GM13976 (cell line): Measurements from ENCODE around the gene SLC15A2.

Experiments used
- DNase-seq: peaks from one replicate; pipeline ENCODE4 v3.0.0; 2012; ENCODE audit warnings: low spot score
- in situ Hi-C: fragments of 300-500 bp; cut with MboI; formaldehyde crosslinking; loops from one replicate; pipeline ENCODE4 v1.12.0; 2022; ENCODE audit warnings: low sequenced_read_pairs, mixed read lengths, inconsistent platforms; ENCODE audit not compliant: unreplicated experiment
- TF ChIP-seq, protein P1 (sequence below): IDR thresholded peaks from 2 replicates; pipeline ENCODE4 v1.5.1; 2012; ENCODE audit warnings: borderline replicate concordance, mild to moderate bottlenecking; ENCODE audit not compliant: insufficient read depth; ENCODE audit errors: extremely low read depth, missing control alignments, control extremely low read depth

Gene SLC15A2

DNA sequence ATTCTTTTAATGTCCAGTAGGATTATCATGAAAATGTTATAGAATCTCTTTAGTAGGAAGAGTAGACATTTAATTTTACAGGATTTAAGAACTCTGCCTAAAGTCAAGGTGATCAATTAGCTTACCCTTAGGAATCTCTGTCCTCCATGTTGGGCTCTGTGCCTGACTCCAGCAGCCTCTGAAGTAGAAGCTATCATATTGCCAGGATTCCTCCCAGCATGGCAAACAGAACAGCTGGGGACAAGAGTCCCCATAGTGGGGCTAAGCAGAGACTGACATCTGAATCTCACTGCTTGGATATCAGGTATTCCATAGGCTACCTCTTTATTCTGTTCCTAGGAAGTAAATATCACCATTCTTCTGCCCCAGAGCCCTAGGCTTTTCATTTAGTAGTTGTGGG lies 1.5 kb downstream of the SLC15A2 start:
- in situ Hi-C loops: no loop called here
- no peak for DNase-seq
- TF ChIP-seq, protein P1, sequence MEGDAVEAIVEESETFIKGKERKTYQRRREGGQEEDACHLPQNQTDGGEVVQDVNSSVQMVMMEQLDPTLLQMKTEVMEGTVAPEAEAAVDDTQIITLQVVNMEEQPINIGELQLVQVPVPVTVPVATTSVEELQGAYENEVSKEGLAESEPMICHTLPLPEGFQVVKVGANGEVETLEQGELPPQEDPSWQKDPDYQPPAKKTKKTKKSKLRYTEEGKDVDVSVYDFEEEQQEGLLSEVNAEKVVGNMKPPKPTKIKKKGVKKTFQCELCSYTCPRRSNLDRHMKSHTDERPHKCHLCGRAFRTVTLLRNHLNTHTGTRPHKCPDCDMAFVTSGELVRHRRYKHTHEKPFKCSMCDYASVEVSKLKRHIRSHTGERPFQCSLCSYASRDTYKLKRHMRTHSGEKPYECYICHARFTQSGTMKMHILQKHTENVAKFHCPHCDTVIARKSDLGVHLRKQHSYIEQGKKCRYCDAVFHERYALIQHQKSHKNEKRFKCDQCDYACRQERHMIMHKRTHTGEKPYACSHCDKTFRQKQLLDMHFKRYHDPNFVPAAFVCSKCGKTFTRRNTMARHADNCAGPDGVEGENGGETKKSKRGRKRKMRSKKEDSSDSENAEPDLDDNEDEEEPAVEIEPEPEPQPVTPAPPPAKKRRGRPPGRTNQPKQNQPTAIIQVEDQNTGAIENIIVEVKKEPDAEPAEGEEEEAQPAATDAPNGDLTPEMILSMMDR: no peak

DNA sequence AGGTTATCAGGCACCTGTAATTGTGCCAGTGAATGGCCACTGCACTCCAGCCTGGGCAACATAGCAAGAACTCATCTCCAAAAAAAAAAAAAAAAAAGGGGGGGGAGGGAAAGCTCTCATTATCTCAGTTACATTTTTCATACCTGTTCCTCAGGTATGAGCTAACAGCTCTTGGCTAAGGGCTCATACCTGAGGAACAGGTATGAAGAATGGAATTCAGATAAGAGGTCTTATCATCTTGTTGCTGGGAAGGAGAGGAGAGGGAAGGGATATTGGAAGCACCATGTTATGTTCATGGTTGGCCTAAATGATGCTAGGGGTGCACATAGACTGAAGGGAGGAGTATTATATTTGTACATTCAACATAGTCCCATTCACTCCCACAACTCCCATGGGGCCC lies 2.6 kb downstream of the SLC15A2 start:
- no peak for DNase-seq
- TF ChIP-seq, protein P1: no peak
- in situ Hi-C loops: no loop called here

DNA sequence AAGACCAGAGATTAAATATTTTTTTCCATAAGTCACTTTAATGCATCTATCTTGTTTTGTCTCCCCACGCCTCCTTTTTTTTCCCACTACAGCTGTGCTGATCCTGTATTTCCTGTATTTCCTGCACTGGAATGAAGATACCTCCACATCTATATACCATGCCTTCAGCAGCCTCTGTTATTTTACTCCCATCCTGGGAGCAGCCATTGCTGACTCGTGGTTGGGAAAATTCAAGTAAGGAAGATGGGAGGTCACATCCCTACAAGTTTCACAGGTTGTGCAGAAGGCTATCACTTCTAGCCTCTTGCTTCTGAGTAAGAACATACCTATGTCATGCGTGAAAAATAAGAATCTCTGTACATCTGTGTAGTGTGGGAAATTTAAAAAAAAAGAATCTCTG lies 3.1 kb downstream of the SLC15A2 start:
- TF ChIP-seq, protein P1: no peak
- in situ Hi-C loops: no loop called here
- no peak for DNase-seq

DNA sequence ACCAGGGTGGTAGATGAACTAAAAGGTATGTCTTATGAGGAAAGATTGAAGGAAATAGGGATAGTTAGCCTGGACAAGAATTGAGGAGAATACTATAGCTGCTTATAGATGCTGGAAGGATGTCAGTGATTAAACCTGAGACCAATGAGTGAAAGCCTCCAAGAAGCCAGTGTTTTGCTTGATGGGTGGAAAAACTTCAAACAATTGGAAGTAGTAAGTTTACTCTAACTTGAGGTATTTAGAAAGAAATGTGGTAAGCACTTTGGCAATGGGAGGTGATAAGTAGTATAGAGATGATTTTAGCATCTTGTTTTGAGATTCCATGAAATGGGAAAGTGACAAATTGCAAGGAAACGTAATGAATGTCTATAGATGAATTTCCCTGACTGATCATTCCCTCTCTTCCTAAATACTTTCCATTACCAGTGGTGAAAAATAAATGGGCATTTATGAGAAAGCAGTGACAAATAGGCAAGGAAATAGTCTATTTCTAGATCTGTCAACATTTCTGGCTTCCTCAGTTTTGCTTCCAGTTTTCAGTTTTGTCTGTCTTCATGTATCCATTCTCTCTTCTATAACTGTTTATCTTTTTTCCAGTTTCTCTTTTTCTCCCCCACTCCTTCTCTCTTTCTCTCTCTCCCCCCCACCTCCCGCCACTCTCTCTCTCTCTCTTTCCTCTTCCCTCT lies 19.2 kb downstream of the SLC15A2 start:
- in situ Hi-C loops: no loop called here

DNA sequence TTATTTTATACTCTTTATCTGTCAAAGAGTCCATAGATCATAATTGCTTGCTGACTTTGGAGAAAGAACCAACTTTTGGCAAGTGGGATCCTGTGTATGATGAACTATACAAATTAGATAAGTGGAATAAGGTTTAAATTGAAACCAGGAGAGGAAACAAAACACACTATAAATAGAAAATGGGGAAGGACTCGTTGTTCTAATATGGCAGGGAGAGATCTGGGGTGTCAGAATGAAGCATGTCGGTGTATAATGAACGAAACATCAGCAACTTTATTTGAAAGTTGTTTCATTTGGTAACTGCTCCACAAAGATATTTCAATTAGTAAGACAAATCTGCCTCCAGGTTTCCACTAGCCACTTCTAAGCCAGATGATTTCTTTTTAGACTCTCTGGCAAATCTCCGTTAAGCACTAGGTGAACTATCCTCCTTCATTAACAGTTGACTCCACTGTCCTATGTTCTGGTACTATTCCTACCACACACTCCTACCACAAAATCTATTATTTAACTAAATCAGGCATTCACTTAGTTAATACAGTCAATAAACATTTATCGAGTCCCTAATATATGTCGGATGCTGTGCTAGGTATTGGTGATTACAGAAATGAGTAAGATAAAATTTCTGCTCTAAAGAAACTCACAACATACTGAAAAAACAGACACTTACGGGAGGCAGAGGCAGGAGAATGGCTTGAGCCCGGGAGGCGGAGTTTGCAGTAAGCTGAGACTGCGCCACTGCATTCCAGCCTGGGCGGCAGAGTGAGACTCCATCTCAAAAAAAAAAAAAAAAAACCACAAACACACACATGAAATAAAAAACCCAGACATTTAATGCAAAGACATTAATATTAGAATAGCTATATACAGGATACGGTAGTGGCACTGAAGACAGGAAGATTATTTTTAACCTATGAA lies 20.1 kb downstream of the SLC15A2 start:
- in situ Hi-C loops: no loop called here
- no peak for DNase-seq
- TF ChIP-seq, protein P1: no peak

More for the DNA sequence above, 19.2 kb downstream of the SLC15A2 start:
- DNase-seq: no peak
- TF ChIP-seq, protein P1: no peak

DNA sequence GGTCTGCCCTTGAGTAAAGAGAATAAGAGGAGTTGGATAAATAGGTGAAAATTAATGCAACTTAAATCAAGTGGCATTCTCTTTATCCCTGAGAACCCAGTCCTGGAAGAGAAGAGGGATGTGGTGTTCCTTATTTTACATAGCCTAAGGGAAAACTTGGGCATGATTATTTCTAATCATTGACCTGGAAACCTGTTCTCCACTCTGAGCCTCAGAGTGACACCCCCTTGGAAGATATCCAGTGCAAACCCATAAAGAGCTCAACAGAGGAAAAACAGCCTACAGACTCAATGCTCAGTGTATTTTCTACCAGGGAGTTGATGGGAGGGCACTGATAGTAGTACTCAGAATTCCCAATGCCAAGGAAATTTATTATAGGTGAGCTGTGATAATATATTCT lies 22.0 kb downstream of the SLC15A2 start:
- TF ChIP-seq, protein P1: no peak
- in situ Hi-C loops: no loop called here

More for the DNA sequence above, 22.0 kb downstream of the SLC15A2 start:
- DNase-seq: no peak
